Hepatocyte (in vitro differentiated cells): Measurements from ENCODE around the gene THAP7.

Experiments used
- CTCF ChIP-seq: fragments of 200-600 bp; sonication (generic); IDR thresholded peaks from 2 replicates; pipeline ENCODE4 v1.5.1; 2016; ENCODE audit warnings: antibody characterized with exemption, mild to moderate bottlenecking; ENCODE audit not compliant: poor library complexity
- EZH2 ChIP-seq: fragments of 200-600 bp; sonication (generic); IDR thresholded peaks from 2 replicates; pipeline ENCODE4 v1.6.1; 2016; ENCODE audit warnings: antibody characterized with exemption, mild to moderate bottlenecking, borderline replicate concordance

DNA sequence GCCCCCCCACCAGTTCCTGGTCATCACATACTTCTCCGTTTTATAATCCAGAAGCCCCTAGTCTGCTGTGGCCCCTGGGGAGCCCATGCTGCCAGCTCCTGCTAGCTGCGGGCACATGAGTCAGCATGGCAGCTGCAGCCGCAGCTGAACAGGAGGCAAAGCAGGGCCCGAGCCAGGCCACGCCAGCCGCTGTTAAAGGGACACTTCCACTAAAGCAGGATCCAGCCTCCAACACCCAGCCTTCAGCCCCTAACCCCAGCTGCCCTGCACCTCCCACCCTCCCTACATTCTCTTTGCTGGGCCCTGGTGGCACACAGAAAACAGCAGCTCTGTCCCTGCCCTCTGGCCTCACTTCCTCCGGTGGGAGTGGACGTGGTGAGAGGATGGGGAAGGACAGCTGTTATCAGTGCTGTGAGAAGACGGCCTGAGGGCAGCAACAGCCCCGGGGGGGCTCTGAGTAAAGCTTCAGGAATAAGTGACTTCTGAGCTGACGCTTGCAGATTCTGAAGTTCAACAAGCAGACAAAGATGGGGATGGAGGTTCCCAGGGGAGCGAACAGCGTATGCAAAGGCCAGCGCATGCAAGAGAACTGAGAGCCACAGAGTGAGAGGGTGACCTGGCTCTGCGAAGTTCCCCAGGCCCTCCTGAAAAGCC is 43.1 kb upstream of the THAP7 start:
- no peak for TF ChIP-seq CTCF
- no peak for TF ChIP-seq EZH2
